Midbrain (tissue), 1 donor: ENCODE data around the gene COBLL1.

ENCODE experiments used
- DNase-seq: peaks from one replicate; lab custom pipeline; 2025; lab: John Stamatoyannopoulos, UW

Gene COBLL1

GRCh38 chr2:164821338-164821737, 20.3 kb downstream of the COBLL1 start:
- DNase-seq = no peak

- no peak for DNase-seq
These were observed 23.2 kb downstream of the COBLL1 start for GRCh38 chr2:164818149-164819136.

- no peak for DNase-seq
These were observed 24.7 kb downstream of the COBLL1 start for GRCh38 chr2:164816900-164817299.

- no peak for DNase-seq
These were observed 25.6 kb downstream of the COBLL1 start for GRCh38 chr2:164816046-164816445.

- DNase-seq = no peak
These were observed 26.4 kb downstream of the COBLL1 start for GRCh38 chr2:164815071-164815793.

- DNase-seq = no peak
These were observed 28.1 kb downstream of the COBLL1 start for GRCh38 chr2:164813535-164813934.

- DNase-seq = no peak
These were observed 29.2 kb downstream of the COBLL1 start for GRCh38 chr2:164812378-164812777.

- no peak for DNase-seq
These were observed 29.8 kb downstream of the COBLL1 start for GRCh38 chr2:164811819-164812218.

GRCh38 chr2:164810843-164811242, 30.8 kb downstream of the COBLL1 start:
- no peak for DNase-seq

GRCh38 chr2:164808776-164809175, 32.8 kb downstream of the COBLL1 start:
- no peak for DNase-seq

GRCh38 chr2:164803776-164804466, 37.7 kb downstream of the COBLL1 start:
- DNase-seq = no peak

- DNase-seq = no peak
These were observed 39.4 kb downstream of the COBLL1 start for GRCh38 chr2:164802095-164802707.

GRCh38 chr2:164800572-164800971, 41.1 kb downstream of the COBLL1 start:
- DNase-seq = no peak

GRCh38 chr2:164797627-164798026, 44.0 kb downstream of the COBLL1 start:
- DNase-seq = no peak

GRCh38 chr2:164796999-164797398, 44.6 kb downstream of the COBLL1 start:
- DNase-seq = no peak

- DNase-seq = no peak
These were observed 47.0 kb downstream of the COBLL1 start for GRCh38 chr2:164794432-164795231.

- DNase-seq = no peak
These were observed 47.6 kb downstream of the COBLL1 start for GRCh38 chr2:164794016-164794415.

- DNase-seq = no peak
These were observed 48.1 kb downstream of the COBLL1 start for GRCh38 chr2:164793529-164793928.

GRCh38 chr2:164792316-164793170, 49.1 kb downstream of the COBLL1 start:
- no peak for DNase-seq

GRCh38 chr2:164789968-164790367, 51.7 kb downstream of the COBLL1 start:
- no peak for DNase-seq
